Activated naive CD4-positive, alpha-beta T cell treated with anti-CD3 and anti-CD28 coated beads, Interleukin-2, amount 50 U/mL, for 72 hours (primary cell): ENCODE data around the gene ADAMTS17. TPM values are rescaled to one million over a fixed set of nuclear protein-coding genes. Genes with fewer than 3 reads are reported as not detected.

Experiments used
- ATAC-seq, 2 donors: fragments of 150-1000 bp; cut with Tn5 transposase; 2 replicates each; pipeline ENCODE4 v1.10.0; 2021; ENCODE audit warnings: mild to moderate bottlenecking in 2 of 2, moderate library complexity in 2 of 2
- DNase-seq, 2 donors: peaks; one replicate each; pipeline ENCODE4 v3.0.0; 2021 to 2022; ENCODE audit warnings: low spot score in 2 of 2
- H3K27ac Mint-ChIP-seq, 2 donors: one replicate each; pipeline ENCODE4 v1.8.0; 2022; ENCODE audit warnings: mild to moderate bottlenecking in 2 of 2, mixed read lengths in 2 of 2
- H3K36me3 Mint-ChIP-seq, 2 donors: one replicate each; pipeline ENCODE4 v1.8.0; 2022; ENCODE audit warnings: mixed read lengths in 2 of 2
- H3K9me3 Mint-ChIP-seq, 2 donors: one replicate each; pipeline ENCODE4 v1.8.0; 2022; ENCODE audit warnings: mixed read lengths in 2 of 2
- total RNA-seq, 2 donors: library from RNA; stranded (reverse); gene quantifications; one replicate each; pipeline ENCODE4 v1.2.3, GENCODE V29; 2022

The ADAMTS17 gene
- total RNA-seq, 2 donors from 2014 or later, result 0.19 to 1.5 TPM

DNA sequence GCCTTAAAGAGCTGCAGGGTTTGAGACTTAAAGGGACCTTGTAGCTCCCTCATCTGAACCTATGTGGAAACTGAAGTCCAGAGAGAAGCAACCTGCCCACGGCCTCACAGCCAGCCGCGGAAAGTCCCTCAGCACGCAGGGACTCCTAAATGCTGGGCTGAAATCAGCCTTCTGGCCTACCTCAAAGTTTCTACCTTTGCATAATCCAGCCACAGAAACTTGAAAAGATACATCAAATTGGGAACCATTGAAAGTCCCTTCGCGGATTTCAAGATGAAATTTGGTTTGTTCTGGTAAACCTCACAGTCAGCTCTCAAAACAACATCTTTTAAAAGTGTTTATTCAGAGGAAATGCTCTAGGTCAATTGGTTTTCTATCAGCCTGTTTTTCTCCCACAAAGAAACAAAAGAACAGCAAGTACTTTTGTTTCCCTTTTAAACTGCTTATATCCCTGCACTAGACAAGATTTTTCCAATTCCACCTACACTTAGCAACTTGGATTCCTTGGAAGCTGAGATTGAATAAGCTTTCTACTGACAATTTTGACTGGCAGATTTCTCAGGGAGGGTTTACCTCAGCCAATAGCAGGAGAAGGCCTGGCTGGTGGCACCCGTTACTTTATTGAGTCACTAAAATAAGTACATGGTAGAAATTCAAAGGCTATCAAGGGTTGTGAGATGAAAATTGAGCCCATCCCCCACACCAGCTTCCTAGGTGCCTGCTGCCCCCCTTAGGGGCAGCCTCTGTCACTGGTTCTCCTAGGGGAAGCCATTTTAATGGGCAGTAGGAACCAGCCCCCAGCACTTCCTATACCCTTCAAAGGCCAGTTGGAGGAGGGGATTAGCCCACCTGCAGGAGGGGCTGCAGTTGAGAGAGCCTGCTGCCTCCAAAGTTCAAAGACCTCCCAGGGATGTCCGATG is 171.2 kb downstream of the ADAMTS17 start:
- ATAC-seq (peak; percentile 81 to 92), DNase-seq (peak in 1 of 2 donors; percentile 16)
- H3K27ac Mint-ChIP-seq, result peak overlapping the region in 1 of 2 donors; percentile 36
- peaks cover 1 to 4% of the 10 kb centered on the region in 2 donors for H3K36me3 Mint-ChIP-seq
- H3K9me3 Mint-ChIP-seq, result peaks cover 1 to 9% of the 10 kb centered on the region in 2 donors

DNA sequence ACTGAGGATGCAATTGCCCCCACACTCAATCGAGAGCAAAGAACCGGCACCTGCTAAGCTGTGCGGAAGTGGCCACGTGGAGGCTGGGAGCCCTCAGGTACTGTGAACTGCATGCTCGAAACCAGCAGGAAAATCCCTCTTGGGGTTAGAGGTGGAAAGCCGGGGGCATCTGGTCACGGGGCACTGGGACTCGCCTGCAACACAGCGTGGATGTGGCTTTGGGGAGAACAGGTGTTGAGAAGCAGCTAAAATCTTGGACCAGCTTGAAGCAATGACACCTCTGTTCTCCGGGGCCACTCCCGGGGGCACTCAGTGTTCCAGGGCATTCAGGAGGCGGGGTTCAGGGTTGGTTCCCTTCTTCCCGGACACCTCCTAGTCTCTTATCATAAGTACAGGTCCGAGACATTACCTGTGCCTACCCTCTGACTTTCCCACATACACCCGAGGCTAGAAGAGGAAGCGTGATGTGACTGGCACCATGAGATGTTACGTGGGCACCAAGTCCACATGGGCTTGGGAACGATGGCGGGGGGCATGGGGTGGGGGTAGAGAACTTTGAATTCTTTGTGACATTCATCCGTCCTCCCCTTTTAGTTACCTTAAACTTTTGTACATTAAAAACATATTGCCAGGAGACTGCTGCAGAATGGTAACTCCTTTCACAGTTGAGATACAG is 172.0 kb downstream of the ADAMTS17 start:
- ATAC-seq (no peak), DNase-seq (no peak)
- H3K36me3 Mint-ChIP-seq, result no peaks in the 10 kb centered on the region
- H3K27ac Mint-ChIP-seq, result no peak overlapping the region
- H3K9me3 Mint-ChIP-seq, result peaks cover 0 to 5% of the 10 kb centered on the region in 2 donors

DNA sequence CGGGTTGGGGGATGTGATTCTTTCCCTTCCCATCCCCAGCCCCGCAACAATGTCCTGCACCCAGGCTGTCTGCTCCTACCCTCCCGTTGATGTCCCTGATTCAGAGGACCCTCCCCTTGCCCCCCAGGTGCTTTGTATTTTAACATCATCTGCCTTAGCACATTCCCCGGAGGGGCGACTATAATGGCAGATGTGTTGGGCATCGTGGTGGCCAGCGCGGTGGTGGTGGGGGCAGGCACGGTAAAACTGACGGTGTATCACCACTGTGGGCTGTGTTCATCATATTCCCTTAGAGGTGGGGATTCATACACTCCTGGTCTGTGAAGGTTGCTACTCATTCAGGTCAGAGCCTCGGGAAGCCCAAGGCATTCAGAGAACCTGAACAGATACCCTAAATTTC is 173.0 kb downstream of the ADAMTS17 start:
- Mint-ChIP-seq H3K9me3 (peaks cover 0 to 5% of the 10 kb centered on the region in 2 donors), H3K36me3 (no peaks in the 10 kb centered on the region), H3K27ac (no peak overlapping the region)
- no peak for ATAC-seq
- DNase-seq, result no peak

DNA sequence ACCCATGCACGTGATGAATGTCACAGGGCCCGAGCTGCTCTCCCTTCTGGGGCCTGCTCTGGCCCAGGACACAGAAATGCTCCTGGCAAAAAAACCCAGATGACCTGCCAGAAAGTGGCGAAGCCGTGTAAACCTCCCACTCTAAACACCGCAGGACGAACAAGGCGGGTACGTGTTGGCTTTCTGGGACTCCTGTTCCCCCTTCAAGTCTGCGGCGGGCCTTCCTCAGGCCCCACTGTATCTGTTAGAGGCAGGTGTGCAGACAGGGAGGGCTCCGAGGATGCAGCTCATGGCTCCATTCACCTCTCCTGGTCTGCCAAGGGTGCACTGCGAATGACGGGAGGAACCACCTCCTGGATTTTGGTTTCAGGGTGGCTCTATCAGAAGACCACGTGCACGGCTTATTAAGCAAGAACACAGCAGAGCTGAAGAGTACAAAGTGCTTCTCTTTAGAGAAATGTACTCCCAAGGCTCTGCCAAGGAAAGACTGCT is 173.8 kb downstream of the ADAMTS17 start:
- ATAC-seq (no peak), DNase-seq (no peak)
- Mint-ChIP-seq H3K9me3 (peaks cover 0 to 5% of the 10 kb centered on the region in 2 donors), H3K27ac (no peak overlapping the region), H3K36me3 (no peaks in the 10 kb centered on the region)

DNA sequence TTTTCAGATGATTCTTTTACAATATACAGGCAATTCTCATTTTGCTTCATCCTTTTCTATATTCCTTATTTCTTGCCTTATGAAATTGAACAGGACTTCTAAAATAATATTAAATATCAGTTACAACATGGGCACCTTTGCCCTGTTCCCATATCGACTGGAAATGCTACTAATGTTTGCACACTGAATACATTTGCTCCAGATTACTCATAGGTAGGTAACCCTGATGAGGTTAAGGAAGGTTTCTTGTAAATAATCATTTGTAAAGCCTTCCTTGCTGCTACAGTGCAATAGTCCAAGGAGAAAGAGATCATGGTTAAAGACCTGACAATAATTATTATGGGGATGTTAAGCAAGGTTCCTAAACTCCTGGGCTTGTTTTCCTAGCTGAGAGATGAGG is 175.5 kb downstream of the ADAMTS17 start:
- Mint-ChIP-seq H3K36me3 (no peaks in the 10 kb centered on the region), H3K9me3 (no peaks in the 10 kb centered on the region), H3K27ac (no peak overlapping the region)
- DNase-seq (no peak), ATAC-seq (no peak)

DNA sequence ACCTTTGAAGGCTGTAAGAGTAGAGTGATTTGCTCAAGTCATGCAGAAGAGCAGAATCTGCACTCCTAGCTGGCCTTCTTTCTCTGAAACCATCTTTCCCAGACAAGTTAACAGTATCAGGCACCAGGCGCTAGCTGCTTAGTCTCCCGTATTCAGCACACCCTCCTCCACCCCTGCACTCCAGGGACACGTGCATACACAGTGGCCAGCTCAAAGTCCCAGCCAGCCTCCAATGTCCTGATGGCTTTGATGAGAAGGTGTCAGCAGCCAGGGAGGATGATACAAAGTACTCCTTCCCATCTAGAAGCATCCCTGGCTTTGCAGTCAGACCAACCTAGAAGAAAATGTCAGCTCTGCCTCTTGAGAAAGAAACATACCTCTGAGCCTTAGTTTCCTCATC is 177.8 kb downstream of the ADAMTS17 start:
- Mint-ChIP-seq H3K9me3 (no peaks in the 10 kb centered on the region), H3K36me3 (no peaks in the 10 kb centered on the region), H3K27ac (peak overlapping the region in 1 of 2 donors; percentile 19)
- DNase-seq, result no peak
- ATAC-seq, result no peak

DNA sequence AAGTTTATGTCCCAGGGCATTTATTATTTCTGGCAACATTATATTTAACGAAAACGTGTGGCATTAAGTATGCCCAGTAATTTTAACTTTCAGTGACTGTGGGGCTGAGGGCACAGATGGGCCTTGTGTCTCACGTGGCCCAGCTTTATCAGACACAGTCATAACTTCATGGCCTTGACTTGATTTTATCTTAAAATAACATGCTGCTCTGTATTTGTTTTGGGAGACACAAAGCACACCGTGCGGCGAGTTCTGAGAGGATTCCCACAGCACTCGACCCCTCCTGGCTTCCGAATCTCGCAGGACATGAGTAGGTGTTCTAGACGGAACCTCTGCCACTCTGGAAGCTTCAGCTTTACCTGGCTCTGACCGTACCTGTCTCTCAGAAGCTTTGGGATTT is 180.8 kb downstream of the ADAMTS17 start:
- Mint-ChIP-seq H3K27ac (no peak overlapping the region), H3K36me3 (no peaks in the 10 kb centered on the region), H3K9me3 (no peaks in the 10 kb centered on the region)
- DNase-seq, result no peak
- ATAC-seq, result no peak

DNA sequence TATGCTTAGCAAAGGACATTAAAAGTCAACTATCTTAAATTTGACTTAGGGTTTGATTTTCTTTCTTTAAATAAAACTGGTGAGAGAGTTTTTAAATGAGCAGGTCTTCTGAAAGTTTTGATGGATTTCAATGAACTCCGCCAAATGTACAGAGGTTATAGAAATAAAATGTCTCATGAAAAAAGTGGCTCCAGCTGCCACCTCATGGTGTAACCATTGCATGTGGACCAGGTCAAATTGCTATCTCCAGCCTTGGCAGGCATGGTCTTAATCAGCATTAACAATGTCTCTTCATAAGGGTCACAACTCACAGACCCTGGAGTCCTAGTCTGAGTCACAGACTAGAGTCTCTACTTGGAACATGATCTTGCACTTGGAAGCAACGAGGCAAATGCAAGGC is 182.3 kb downstream of the ADAMTS17 start:
- no peak for DNase-seq
- Mint-ChIP-seq H3K27ac (no peak overlapping the region), H3K9me3 (no peaks in the 10 kb centered on the region), H3K36me3 (no peaks in the 10 kb centered on the region)
- no peak for ATAC-seq

DNA sequence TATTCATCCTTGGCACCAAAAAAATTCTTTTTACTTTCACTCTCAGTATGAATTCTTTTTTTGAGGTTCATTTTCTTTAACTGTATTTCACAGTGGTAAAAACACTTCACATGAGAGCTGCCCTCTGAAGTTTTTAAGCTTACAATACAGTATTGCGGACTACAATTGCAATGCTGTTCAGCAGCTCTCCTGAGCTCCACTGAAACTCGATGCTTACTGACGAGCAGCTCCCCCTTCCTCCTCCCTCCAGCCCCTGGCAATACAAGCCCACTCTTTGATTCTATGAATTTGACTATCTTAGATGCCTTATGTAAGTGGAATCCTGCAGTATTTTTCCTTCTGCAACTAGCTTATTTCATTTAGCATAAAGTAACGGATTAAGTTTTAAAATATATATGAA is 183.4 kb downstream of the ADAMTS17 start:
- DNase-seq (no peak), ATAC-seq (no peak)
- Mint-ChIP-seq H3K36me3 (no peaks in the 10 kb centered on the region), H3K9me3 (no peaks in the 10 kb centered on the region), H3K27ac (no peak overlapping the region)

DNA sequence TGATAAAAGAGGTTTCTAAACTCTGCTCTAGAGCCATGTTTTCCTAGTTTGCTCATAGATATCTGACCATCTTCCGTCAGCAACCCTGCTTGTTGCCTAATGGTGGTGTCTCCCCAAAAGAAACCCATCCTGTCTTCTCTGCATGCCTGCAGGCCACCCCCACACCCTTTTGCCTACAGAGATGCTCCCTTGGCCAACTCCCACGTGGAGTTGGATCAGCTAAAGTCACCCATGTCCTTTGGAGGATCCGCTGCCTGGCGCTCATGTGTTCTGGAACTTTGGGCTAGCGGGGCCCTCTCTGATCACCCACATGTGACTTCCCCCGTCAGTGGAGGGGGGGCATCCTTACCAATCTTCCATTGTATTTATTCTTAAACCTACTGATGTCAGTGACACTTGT is 185.6 kb downstream of the ADAMTS17 start:
- no peak overlapping the region for H3K27ac Mint-ChIP-seq
- no peak for DNase-seq
- no peak for ATAC-seq
- H3K9me3 Mint-ChIP-seq, result no peaks in the 10 kb centered on the region
- H3K36me3 Mint-ChIP-seq, result no peaks in the 10 kb centered on the region

DNA sequence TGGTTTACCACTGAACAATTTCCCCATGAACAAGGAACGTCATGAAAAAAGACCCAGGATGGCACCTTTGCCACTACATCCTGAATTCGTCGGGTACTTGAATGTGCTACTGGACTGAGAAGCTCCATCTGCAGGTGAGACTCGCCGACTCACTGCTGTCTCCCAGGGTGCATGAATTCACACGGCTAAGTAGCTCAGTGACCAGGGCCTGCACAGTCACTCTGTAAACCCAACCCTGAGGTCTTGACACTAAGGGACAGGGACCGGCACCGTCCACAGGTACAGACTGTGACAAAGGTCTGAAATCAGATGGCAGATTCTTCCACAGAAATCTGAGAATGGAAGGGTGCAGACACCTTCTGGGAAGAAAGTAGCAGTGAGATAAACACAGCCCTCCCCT is 187.4 kb downstream of the ADAMTS17 start:
- Mint-ChIP-seq H3K9me3 (peaks cover 3 to 9% of the 10 kb centered on the region in 2 donors), H3K27ac (no peak overlapping the region), H3K36me3 (peaks cover 15 to 17% of the 10 kb centered on the region in 2 donors)
- ATAC-seq (no peak), DNase-seq (no peak)

DNA sequence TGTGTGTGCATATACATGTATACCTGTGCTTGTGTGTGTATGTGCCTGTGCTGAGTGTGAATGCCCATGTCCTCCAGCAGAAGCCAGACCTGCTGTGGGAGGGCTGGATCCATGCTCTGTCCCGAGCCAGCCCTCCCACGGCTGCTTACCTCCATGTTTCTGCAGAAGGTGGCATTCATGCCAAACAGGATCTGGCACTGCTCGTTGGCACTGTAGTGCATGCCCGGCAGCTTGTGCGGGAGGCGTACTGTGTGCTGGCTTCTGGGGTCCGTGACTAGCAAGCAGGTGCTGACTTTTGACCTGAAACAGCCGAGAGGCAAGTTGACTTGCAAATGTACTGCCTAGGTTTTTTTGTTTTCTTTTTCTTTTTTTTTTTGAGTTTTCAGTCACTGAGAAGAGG is 189.3 kb downstream of the ADAMTS17 start:
- H3K36me3 Mint-ChIP-seq, result peaks cover 31 to 34% of the 10 kb centered on the region in 2 donors
- peaks cover 18 to 24% of the 10 kb centered on the region in 2 donors for H3K9me3 Mint-ChIP-seq
- ATAC-seq (no peak), DNase-seq (no peak)
- H3K27ac Mint-ChIP-seq, result no peak overlapping the region

DNA sequence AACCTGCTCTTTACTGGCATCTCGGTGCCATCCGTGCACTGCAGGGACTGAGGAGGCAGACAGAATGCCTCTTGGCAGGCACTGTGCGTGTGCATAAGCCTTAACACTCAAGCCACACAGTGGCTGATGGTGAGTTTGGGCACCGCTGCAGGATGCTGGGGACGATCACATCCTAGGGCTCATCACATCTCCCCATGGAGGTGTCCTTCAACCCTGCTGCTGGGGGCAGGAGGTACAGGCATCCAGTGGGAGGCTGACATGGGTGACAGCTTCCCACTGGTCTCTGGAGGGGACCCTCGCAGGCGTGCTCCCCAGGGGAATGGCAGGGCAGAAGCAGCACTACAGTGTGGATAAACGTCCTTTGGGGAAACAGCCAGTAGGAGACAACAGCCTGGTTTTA is 190.9 kb downstream of the ADAMTS17 start:
- Mint-ChIP-seq H3K9me3 (peaks cover 24 to 28% of the 10 kb centered on the region in 2 donors), H3K27ac (peak overlapping the region in 1 of 2 donors; percentile 7), H3K36me3 (peaks cover 39 to 43% of the 10 kb centered on the region in 2 donors)
- ATAC-seq (no peak), DNase-seq (no peak)

DNA sequence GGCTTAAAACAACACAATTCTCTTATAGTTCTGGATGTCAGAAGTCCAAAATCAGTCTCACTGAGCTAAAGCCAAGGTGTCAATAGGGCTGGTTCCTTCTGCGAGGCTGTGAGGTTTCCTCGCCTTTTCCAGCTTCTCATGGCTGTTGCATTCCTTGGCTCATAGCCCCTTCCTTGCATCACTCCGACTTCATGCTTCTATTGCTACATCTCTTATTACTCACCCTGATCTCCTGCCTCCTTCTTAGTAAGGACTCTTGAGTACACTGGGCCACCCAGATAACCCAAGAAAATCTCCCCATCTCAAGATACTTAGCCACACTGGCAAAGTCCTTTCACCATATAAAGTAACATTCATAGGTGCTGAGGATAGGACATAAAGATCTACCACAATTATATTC is 193.9 kb downstream of the ADAMTS17 start:
- peaks cover 24 to 28% of the 10 kb centered on the region in 2 donors for H3K9me3 Mint-ChIP-seq
- ATAC-seq, result no peak
- peaks cover 39 to 43% of the 10 kb centered on the region in 2 donors for H3K36me3 Mint-ChIP-seq
- no peak overlapping the region for H3K27ac Mint-ChIP-seq
- no peak for DNase-seq

DNA sequence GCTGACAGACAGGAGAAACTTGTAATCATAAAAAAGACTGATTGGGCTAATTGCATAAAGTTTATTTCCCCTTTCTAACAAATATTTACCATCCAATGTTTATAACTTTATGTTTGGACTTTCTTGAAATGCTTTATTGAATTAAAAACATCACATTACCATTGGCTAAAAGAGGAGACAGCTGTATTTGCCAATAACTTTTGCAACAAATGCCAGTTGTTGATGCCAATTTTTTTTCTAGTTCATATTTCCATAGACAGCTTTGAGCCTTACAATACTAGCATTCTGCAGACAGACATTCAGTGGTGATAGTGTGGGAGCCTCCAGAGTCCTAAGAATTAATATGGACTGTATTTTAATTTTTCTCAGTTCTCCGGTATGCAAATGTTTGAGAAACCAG is 198.4 kb downstream of the ADAMTS17 start:
- no peak for DNase-seq
- ATAC-seq, result no peak
- peaks cover 10 to 13% of the 10 kb centered on the region in 2 donors for H3K9me3 Mint-ChIP-seq
- no peak overlapping the region for H3K27ac Mint-ChIP-seq
- peaks cover 13 to 19% of the 10 kb centered on the region in 2 donors for H3K36me3 Mint-ChIP-seq

DNA sequence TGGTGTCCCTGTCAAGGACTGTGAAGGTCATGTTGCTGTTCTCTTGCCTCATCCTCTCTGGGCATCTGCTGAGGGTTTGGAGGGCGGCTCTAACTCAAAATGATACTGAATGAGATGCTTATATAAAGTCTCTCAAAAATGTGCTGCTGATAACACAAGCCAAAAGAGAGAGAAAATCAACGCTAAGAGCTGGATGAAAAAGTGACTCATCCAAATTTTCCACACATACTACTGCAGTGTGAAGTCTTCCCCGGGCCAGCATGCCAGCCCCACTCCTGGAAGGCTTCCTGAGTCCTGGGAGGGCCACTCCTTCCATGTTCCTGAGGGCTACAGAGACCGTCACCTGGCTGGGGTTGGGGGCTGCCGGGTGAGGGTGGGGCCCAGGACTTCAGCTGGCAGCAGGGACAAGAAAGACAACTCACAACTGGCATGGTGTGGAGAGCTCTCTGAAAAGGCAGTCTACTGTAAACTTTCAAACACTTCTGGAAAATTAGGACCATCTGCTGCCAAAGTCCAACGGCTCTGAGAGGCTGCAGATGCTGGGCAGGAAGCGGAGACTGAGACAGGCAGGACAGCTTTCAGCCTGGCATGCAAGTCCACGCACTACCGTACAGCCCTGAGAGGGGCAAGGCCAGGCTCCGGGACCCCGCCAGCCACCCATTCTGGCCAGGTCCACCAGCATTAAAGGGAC is 200.3 kb downstream of the ADAMTS17 start:
- no peaks in the 10 kb centered on the region for H3K9me3 Mint-ChIP-seq
- no peak overlapping the region for H3K27ac Mint-ChIP-seq
- DNase-seq (no peak), ATAC-seq (no peak)
- H3K36me3 Mint-ChIP-seq, result peaks cover 0 to 2% of the 10 kb centered on the region in 2 donors
